Lower lobe of right lung (tissue), 2 donors: ENCODE data around the gene SLC46A3. TPM values are rescaled to one million over a fixed set of nuclear protein-coding genes. Genes with fewer than 3 reads are reported as not detected.

Experiments
- ATAC-seq, 2 donors: fragments of 200-7000 bp; cut with Tn5 transposase; one replicate each; pipeline ENCODE4 v1.9.1; 2020 to 2022; ENCODE audit warnings: mild to moderate bottlenecking in 2 of 2, moderate library complexity in 2 of 2
- DNase-seq: peaks from one replicate; pipeline ENCODE4 v3.0.0-alpha.2; 2020
- H3K27ac ChIP-seq: fragments of 200-600 bp; one replicate; pipeline ENCODE4 v1.8.0; 2022
- H3K27me3 ChIP-seq: fragments of 200-600 bp; one replicate; pipeline ENCODE4 v1.8.0; 2022; ENCODE audit warnings: low read depth
- H3K36me3 ChIP-seq: fragments of 200-600 bp; one replicate; pipeline ENCODE4 v1.8.0; 2022; ENCODE audit warnings: mild to moderate bottlenecking
- H3K4me1 ChIP-seq: fragments of 200-600 bp; one replicate; pipeline ENCODE4 v1.8.0; 2022
- H3K4me3 ChIP-seq: fragments of 200-600 bp; one replicate; pipeline ENCODE4 v1.8.0; 2022; ENCODE audit warnings: mild to moderate bottlenecking
- H3K9me3 ChIP-seq: fragments of 200-600 bp; one replicate; pipeline ENCODE4 v1.8.0; 2022
- CTCF ChIP-seq: fragments of 200-600 bp; IDR thresholded peaks from one replicate; pipeline ENCODE4 v1.8.0; 2022; ENCODE audit warnings: antibody characterized with exemption, mild to moderate bottlenecking
- intact Hi-C: fragments of 100-400 bp; cut with DNase I; formaldehyde crosslinking; loops from one replicate; pipeline ENCODE4 v1.11.0; 2022
- total RNA-seq: library from RNA; stranded (reverse); fragmentation: NEBNext Ultra II Directional; extraction: Animal tissue kit (Norgen Biotek cat#: 25700); gene quantifications from one replicate; pipeline ENCODE4 v1.2.1, GENCODE V29; 2021
- donor health status: DM: no; HTN: yes; CAD: no; lungs with severe emphysema.

The SLC46A3 gene
- total RNA-seq, 1 donor from 2014 or later: 22.7 TPM

GRCh38 chr13:28654276-28654675, 64.5 kb downstream of the SLC46A3 start:
- peaks cover 23% of the 10 kb centered on the region for H3K4me1 ChIP-seq
- no peak for DNase-seq
- no peaks in the 10 kb centered on the region for H3K27me3 ChIP-seq

GRCh38 chr13:28653111-28653510, 65.7 kb downstream of the SLC46A3 start:
- ATAC-seq (no peak), DNase-seq (no peak)
- TF ChIP-seq CTCF: no peak
- intact Hi-C loops: no loop called here
- H3K27me3 ChIP-seq: no peaks in the 10 kb centered on the region
- H3K27ac ChIP-seq: no peak overlapping the region
- no peaks in the 10 kb centered on the region for H3K9me3 ChIP-seq
- H3K4me1 ChIP-seq: peaks cover 21% of the 10 kb centered on the region
- no peaks in the 10 kb centered on the region for H3K36me3 ChIP-seq
- no peak overlapping the region for H3K4me3 ChIP-seq

More at GRCh38 chr13:28654276-28654675, 64.5 kb downstream of the SLC46A3 start:
- no peak for TF ChIP-seq CTCF
- intact Hi-C loops: no loop called here
- no peaks in the 10 kb centered on the region for H3K9me3 ChIP-seq
- H3K36me3 ChIP-seq: no peaks in the 10 kb centered on the region
- no peak overlapping the region for H3K27ac ChIP-seq
- ATAC-seq: no peak
- H3K4me3 ChIP-seq: no peak overlapping the region

GRCh38 chr13:28651810-28652401, 66.9 kb downstream of the SLC46A3 start:
- no peak for ATAC-seq
- DNase-seq: no peak
- Histone ChIP-seq H3K9me3 (no peaks in the 10 kb centered on the region), H3K4me3 (no peak overlapping the region), H3K27ac (no peak overlapping the region), H3K36me3 (no peaks in the 10 kb centered on the region), H3K4me1 (peaks cover 9% of the 10 kb centered on the region), H3K27me3 (no peaks in the 10 kb centered on the region)
- TF ChIP-seq CTCF: no peak
- intact Hi-C loops: no loop called here

GRCh38 chr13:28650284-28650683, 68.5 kb downstream of the SLC46A3 start:
- Histone ChIP-seq H3K4me3 (no peak overlapping the region), H3K27me3 (no peaks in the 10 kb centered on the region), H3K36me3 (no peaks in the 10 kb centered on the region), H3K27ac (no peak overlapping the region), H3K9me3 (no peaks in the 10 kb centered on the region), H3K4me1 (no peaks in the 10 kb centered on the region)
- DNase-seq (no peak), ATAC-seq (no peak)
- no peak for TF ChIP-seq CTCF
- intact Hi-C loops: no loop called here

Other genes with a start within 250 kb of the SLC46A3 start
- gene FLT1, start 223.8 kb downstream of the SLC46A3 start, total RNA-seq: 41.9 TPM
- gene POMP, start 59.8 kb downstream of the SLC46A3 start, total RNA-seq: 58.7 TPM
- 0.21 TPM for gene MTUS2, start 101.4 kb upstream of the SLC46A3 start, total RNA-seq